D721Med (cell line): ENCODE results near the gene NDUFS2.
"Not testable (repeated sequence)": the region's sequence is repeated elsewhere in the genome, so short reads cannot be mapped to it uniquely, and the experiment has no call there.

ENCODE experiments used
- DNase-seq: peaks from one replicate; pipeline ENCODE4 v3.0.0; 2011; ENCODE audit warnings: low spot score; ENCODE audit not compliant: insufficient read length
- FAIRE-seq: peaks from 2 replicates; lab custom pipeline; 2011; peaks lifted over from hg19 to GRCh38; lab: Jason Lieb, UNC
- CTCF ChIP-seq: IDR thresholded peaks from 2 replicates; pipeline ENCODE4 v1.5.1; 2012; ENCODE audit warnings: mild to moderate bottlenecking, control low read depth; ENCODE audit not compliant: insufficient read depth; ENCODE audit errors: missing control alignments

The NDUFS2 gene

GRCh38 chr1:161220002-161220401 lies 17.8 kb downstream of the NDUFS2 start:
- TF ChIP-seq CTCF: no peak
- DNase-seq (no peak), FAIRE-seq (no peak)

- no peak for TF ChIP-seq CTCF
- DNase-seq (no peak), FAIRE-seq (no peak)
Observed at GRCh38 chr1:161222175-161223019, 20.2 kb downstream of the NDUFS2 start.

GRCh38 chr1:161223805-161224694 lies 21.9 kb downstream of the NDUFS2 start:
- no peak for TF ChIP-seq CTCF
- FAIRE-seq: no peak

GRCh38 chr1:161224695-161225087 lies 22.5 kb downstream of the NDUFS2 start:
- FAIRE-seq, DNase-seq: not testable (repeated sequence)

More at GRCh38 chr1:161223805-161224694, 21.9 kb downstream of the NDUFS2 start:
- DNase-seq: no peak

GRCh38 chr1:161225178-161225533 lies 23.0 kb downstream of the NDUFS2 start:
- no peak for TF ChIP-seq CTCF
- no peak for FAIRE-seq
- DNase-seq: no peak

GRCh38 chr1:161225534-161226319 lies 23.6 kb downstream of the NDUFS2 start, which contains the start of gene TOMM40L:
Gene TOMM40L (plus strand): TSS chr1:161226060. CDS start chr1:161226490, 430 bp downstream.
- DNase-seq (peak; percentile 87), FAIRE-seq (peak; percentile 94)
- TF ChIP-seq CTCF: peak; percentile 84

GRCh38 chr1:161226320-161226711 lies 24.1 kb downstream of the NDUFS2 start:
- FAIRE-seq (no peak), DNase-seq (no peak)
- no peak for TF ChIP-seq CTCF
